ENCODE data around the gene NINJ2.
"Not testable (repeated sequence)": the region's sequence is repeated elsewhere in the genome, so short reads cannot be mapped to it uniquely, and the experiment has no call there.

Gene NINJ2

GRCh38 chr12:639988-640387, 23.3 kb downstream of the NINJ2 start:
- DNase-seq = no peak

- no peak for DNase-seq
These were observed 23.7 kb downstream of the NINJ2 start for GRCh38 chr12:639566-639965.

- DNase-seq = no peak
These were observed 24.2 kb downstream of the NINJ2 start for GRCh38 chr12:638953-639557.

- DNase-seq = no peak
These were observed 26.6 kb downstream of the NINJ2 start for GRCh38 chr12:636632-637031.

GRCh38 chr12:633731-634130, 29.5 kb downstream of the NINJ2 start:
- no peak for DNase-seq

GRCh38 chr12:632102-632696, 31.0 kb downstream of the NINJ2 start:
- no peak for DNase-seq

- no peak for DNase-seq
These were observed 32.3 kb downstream of the NINJ2 start for GRCh38 chr12:630656-631632.

GRCh38 chr12:628742-629078, 34.5 kb downstream of the NINJ2 start:
- not testable (repeated sequence) for DNase-seq

GRCh38 chr12:627863-628741, 35.1 kb downstream of the NINJ2 start:
- DNase-seq = no peak

- DNase-seq = no peak
These were observed 36.0 kb downstream of the NINJ2 start for GRCh38 chr12:627285-627684.

- DNase-seq = no peak
These were observed 37.2 kb downstream of the NINJ2 start for GRCh38 chr12:625998-626397.

GRCh38 chr12:623865-624372, 39.3 kb downstream of the NINJ2 start:
- DNase-seq = no peak

- no peak for DNase-seq
These were observed 39.9 kb downstream of the NINJ2 start for GRCh38 chr12:623172-623864.

- DNase-seq = no peak
These were observed 40.8 kb downstream of the NINJ2 start for GRCh38 chr12:622416-622815.

- no peak for DNase-seq
These were observed 43.9 kb downstream of the NINJ2 start for GRCh38 chr12:619346-619745.

- no peak for DNase-seq
These were observed 44.6 kb downstream of the NINJ2 start for GRCh38 chr12:618605-619004.

GRCh38 chr12:617304-617915, 45.8 kb downstream of the NINJ2 start:
- DNase-seq = no peak

- DNase-seq = no peak
These were observed 47.6 kb downstream of the NINJ2 start for GRCh38 chr12:615620-616019.

GRCh38 chr12:614411-614970, 48.8 kb downstream of the NINJ2 start:
- peak; percentile 25 for DNase-seq

GRCh38 chr12:613996-614395, 49.2 kb downstream of the NINJ2 start:
- DNase-seq = no peak

- no peak for DNase-seq
These were observed 50.4 kb downstream of the NINJ2 start for GRCh38 chr12:612886-613285.
